ENCODE data around the gene ZNF598. TPM values are rescaled to one million over a fixed set of nuclear protein-coding genes. Genes with fewer than 3 reads are reported as not detected.

ZNF598 gene
- polyA plus RNA-seq, 1 of the 3 experiments (the other 2 are of a cell fraction) = 47.8 TPM

DNA sequence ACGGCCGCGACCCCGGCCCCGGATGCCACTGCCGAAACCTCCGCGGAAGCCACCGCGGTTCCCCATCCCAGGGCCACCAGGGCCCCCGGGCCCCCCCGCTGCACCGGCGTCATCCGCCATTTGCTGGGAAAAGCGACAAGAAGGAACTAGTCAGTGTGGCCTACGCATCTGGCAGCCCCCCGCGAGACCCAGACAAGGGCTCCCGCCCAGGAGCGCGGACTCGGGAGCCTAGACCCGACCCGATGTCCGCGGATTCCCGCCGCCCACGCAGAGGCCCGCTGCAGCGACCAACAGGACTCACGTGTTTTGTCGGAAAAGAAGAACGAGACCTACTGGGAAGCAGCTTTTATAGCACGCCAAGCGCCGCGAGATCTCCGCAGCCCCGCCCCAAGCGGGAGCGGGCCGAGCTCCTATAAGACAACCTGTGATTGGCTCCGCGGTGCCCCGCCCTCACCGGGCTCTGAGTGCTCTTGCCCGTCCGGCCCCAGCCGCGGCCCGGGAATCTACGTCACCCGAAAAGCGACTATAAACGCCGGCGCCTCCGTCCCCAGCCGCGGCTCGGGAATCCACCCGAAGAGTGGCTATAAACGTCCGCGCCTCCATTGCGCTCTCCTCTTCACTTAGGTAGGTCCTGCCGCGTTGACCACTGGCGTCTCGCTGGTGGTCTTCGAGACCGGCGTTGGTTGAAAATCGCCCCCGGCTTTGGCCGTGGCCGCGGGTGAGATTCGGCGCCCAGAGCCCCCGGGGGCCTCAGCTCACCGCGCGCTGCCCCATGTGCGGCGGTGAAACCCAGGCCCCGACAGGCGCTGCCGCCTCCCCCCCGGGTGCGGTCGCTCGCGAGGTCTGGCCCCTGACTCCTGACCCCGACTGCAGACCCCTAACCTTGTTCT, 44.9 kb downstream of the ZNF598 start, which contains the start of gene RPS2 (continued):
- TF ChIP-seq, protein P1, sequence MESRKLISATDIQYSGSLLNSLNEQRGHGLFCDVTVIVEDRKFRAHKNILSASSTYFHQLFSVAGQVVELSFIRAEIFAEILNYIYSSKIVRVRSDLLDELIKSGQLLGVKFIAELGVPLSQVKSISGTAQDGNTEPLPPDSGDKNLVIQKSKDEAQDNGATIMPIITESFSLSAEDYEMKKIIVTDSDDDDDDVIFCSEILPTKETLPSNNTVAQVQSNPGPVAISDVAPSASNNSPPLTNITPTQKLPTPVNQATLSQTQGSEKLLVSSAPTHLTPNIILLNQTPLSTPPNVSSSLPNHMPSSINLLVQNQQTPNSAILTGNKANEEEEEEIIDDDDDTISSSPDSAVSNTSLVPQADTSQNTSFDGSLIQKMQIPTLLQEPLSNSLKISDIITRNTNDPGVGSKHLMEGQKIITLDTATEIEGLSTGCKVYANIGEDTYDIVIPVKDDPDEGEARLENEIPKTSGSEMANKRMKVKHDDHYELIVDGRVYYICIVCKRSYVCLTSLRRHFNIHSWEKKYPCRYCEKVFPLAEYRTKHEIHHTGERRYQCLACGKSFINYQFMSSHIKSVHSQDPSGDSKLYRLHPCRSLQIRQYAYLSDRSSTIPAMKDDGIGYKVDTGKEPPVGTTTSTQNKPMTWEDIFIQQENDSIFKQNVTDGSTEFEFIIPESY (IDR thresholded peaks at IDR 0.05; ENCODE audit: borderline replicate concordance, low read depth) = peak; percentile 98
- peak; percentile 99 for TF ChIP-seq CHD2 (IDR thresholded peaks at IDR 0.05; ENCODE audit: low read length, partially characterized antibody)
- TF ChIP-seq, protein P2, sequence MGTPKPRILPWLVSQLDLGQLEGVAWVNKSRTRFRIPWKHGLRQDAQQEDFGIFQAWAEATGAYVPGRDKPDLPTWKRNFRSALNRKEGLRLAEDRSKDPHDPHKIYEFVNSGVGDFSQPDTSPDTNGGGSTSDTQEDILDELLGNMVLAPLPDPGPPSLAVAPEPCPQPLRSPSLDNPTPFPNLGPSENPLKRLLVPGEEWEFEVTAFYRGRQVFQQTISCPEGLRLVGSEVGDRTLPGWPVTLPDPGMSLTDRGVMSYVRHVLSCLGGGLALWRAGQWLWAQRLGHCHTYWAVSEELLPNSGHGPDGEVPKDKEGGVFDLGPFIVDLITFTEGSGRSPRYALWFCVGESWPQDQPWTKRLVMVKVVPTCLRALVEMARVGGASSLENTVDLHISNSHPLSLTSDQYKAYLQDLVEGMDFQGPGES (IDR thresholded peaks at IDR 0.05; ENCODE audit: low read depth, low read length) = peak; percentile 48; the same call in 1 of the 2 replicates
- TF ChIP-seq MAX (IDR thresholded peaks at IDR 0.05; ENCODE audit: low read depth) = peak; percentile 98
- peak; percentile 55 for TF ChIP-seq ELF1 (IDR thresholded peaks at IDR 0.05)
- peak; percentile 99 for TF ChIP-seq TAF1 (IDR thresholded peaks at IDR 0.05; ENCODE audit: borderline replicate concordance, low read depth, low read length)
- TF ChIP-seq MXI1 (IDR thresholded peaks at IDR 0.05; ENCODE audit: low read depth, low read length) = peak; percentile 91
- TF ChIP-seq RCOR1 (IDR thresholded peaks at IDR 0.05; ENCODE audit: low read length) = no peak
- peak; percentile 98; the same call in 1 of the 2 replicates for TF ChIP-seq SIN3A (IDR thresholded peaks at IDR 0.05; ENCODE audit: borderline replicate concordance, low read depth, low read length)
- TF ChIP-seq SMC3 (IDR thresholded peaks at IDR 0.05; ENCODE audit: low read depth, low read length) = no peak
- TF ChIP-seq TEAD4 (IDR thresholded peaks at IDR 0.05; ENCODE audit: borderline replicate concordance, insufficient read depth) = 0 out of 2 replicates have a peak, but pooled peaks have one; percentile 6
- no peak; the same call in 1 of the 2 replicates for TF ChIP-seq PBX3 (IDR thresholded peaks at IDR 0.05)
- TF ChIP-seq CTCF (IDR thresholded peaks at IDR 0.05) = 0 out of 2 replicates have a peak, but pooled peaks have one; percentile 5

All from SK-N-SH (cell line).